Ammon's horn (tissue), 1 donor: ENCODE measurements around the gene ACOT11.
A peak's percentile ranks its signal among the peaks of the same experiment; 100 is the strongest.
"Not testable (repeated sequence)": the region's sequence is repeated elsewhere in the genome, so short reads cannot be mapped to it uniquely, and the experiment has no call there.

ENCODE experiments used
- DNase-seq: peaks from one replicate; pipeline ENCODE4 v3.0.0-alpha.2; 2016; ENCODE audit warnings: low spot score

The ACOT11 gene

GRCh38 chr1:54608566-54609230, 60.7 kb downstream of the ACOT11 start:
- DNase-seq: no peak

- DNase-seq: peak; percentile 65
Observed at GRCh38 chr1:54609301-54609921, 61.4 kb downstream of the ACOT11 start.

DNA sequence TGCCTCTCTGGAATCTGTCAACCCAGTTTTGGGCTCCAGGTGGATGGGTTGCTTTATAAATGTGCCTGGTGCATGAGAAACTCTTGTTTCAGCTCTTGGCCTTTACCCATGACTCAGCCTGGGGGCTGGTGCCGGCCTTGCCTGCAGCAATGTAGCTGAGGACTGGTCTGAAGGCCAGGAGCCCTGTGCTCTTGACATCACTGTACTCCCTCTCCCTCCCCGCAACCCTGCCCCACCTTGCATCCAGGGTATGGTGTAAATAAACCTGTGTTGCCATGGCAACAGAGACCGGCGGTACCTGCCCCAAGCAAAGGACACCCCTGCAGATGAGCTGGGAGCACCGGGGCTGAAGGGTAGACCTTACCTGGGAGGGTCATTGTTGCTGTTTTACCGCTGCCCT, 62.0 kb downstream of the ACOT11 start:
- no peak for DNase-seq

- DNase-seq: no peak
Observed at GRCh38 chr1:54610601-54611580, 62.9 kb downstream of the ACOT11 start.

DNA sequence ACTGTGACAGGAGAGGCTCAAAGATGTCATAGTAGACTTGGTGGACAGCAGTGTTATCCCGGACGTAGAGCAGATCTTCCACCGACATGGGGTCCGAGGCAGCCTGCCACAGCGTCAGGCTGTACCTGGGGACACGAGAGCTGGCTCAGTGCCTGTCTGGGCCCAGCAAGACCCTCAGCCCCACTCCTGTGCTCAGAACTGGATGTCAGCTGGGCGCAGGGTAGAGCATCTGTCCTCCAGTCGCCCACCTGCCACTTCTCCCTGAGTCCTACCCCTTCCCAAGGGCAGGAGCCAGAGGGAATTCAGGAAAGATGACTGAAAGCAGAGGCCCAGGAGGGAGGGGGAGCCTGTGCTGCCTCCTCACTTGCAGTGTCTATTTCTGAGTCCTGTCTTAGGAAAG, 63.6 kb downstream of the ACOT11 start:
- DNase-seq: no peak

DNA sequence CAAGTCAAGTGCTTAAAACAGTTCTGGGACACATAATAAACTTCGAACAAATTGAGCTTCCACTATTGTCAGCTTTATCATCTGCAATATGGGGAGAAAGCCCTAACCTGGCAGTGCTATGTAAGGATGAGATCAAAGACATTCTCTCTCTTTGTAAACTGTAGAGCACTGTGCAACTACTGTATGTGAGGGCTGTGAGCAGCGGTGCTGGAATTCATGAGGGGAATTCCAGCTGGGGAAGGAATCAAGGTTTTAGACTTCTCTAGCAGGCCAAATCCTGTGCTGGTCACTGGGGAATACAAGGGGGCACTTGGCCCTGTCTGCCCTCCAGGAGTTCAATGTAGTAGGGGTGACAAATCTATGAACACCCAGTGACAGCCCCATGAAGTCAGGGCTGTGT, 66.0 kb downstream of the ACOT11 start:
- DNase-seq: no peak

- DNase-seq: no peak
Observed at GRCh38 chr1:54614563-54614962, 66.5 kb downstream of the ACOT11 start.

- no peak for DNase-seq
Observed at GRCh38 chr1:54615531-54616279, 67.7 kb downstream of the ACOT11 start.

GRCh38 chr1:54619749-54620148, 71.7 kb downstream of the ACOT11 start:
- no peak for DNase-seq

DNA sequence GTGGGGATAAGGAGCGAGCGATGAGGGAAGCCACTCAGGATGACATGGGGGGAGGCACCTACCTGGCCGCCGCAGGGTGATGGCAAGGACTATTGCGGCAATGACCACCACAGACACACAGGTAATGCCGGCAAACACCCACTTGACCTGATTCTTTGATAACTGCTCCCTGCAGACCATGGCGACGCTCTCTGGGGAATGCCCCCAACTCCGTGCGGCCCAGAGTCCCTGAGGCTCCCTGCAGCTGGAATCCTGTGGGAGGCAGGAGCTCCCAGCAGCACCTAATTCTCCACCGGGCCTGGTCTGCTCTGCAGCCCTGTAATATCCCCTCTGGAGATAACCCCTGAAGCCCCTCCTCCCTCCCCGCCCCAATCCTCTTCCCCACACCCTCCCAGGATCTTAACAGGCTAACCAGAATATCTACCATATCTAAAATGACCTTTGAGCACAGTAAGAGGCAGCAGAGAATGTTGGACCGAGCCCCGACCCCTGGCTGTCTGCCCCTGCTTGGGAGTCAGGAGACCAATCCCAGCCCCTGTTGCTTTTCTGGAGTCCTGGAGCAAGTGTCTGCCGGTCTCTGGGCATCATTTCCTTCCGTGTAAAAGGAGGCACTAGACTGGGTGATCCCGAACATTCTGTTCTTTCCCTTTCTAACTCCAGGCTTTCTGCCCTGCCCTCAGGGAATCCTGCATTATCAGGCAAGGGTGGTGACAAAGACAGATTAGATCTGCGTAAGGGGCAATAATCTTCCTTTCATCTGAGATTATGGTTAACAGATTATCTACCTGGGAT, 75.4 kb downstream of the ACOT11 start, which contains the start of gene FAM151A:
TSS of gene FAM151A (minus strand) at position 310 of the 792 bp plus-strand sequence. CDS start at position 180, 130 bp downstream.
- no peak for DNase-seq

DNA sequence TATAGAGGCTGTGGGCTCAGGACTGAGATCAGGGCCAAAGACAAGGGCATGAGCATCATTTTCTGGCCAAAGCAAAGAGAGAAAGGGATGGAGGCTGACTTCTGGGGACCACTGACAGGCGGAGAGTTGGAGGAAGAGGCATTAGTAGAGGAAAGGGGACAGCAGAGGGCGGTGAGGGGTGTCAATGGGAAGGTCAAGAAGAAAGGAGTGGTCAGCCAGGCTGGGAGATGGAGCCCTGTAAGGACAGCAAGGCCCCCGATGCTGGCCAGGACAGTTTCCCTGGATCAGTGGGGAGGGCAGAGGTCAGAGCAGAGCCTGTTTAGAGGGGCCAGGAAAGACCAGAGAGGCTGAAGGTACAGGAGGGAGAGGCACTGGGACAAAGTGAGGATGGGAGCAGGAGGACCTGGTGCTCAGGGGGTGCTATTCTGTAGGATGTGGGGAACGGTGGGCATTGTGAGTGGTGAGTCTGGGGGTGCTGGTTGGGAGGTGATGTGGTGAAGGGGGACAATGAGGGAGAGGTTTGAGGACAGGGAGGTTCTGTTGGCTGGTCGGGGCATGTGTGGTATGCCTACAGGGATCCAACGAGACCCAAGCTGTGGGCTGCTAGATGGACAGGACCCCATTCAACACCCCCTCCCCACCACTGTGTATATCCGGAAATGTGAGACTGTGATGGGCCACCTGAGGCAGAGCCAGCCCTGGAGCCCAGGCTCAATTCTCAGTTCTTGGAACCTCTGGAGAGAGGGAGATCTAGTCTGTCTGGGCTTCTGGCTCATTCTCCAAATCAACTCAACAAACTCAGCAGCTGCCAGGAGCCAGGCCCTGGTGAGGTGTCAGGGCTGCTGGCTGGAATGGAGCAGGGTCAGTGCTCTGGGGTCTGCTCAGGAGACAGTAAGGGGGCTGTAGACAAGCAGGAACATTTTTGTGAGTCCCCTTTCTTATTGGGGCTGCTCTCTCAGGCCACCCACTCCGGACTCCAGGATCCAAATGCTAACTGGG, 76.7 kb downstream of the ACOT11 start:
- no peak for DNase-seq

DNA sequence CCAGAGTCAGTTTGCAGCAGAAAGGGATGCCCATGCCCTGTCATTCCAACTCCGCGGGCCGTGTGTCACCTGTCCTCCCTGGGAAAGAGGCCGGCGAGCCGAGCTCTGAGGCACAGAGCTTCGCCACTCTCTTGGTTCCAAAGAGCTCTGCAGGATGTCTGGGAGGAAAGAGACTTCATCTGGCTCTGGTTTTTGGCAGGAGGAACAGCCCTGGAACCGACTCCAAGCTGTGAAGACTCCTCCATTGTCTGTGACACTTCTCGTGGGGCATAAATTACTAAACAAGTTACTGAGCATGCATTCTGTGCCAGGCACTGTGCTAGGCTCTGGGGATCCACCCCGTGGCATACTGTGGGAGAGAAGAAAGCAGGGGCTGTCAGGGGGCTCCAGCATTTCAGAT, 79.2 kb downstream of the ACOT11 start:
- no peak for DNase-seq

DNA sequence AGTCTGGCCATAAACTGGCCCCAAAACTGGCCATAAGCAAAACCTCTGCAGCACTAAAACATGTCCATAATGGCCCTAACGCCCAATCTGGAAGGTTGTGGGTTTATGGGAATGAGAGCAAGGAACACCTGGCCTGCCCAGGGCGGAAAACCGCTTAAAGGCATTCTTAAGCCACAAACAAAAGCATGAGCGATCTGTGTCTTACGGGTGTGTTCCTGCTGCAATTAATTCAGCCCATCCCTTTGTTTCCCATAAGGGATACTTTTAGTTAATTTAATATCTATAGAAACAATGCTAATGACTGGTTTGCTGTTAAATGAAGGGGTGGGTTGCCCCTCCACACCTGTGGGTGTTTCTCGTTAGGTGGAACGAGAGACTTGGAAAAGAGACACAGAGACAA, 87.8 kb downstream of the ACOT11 start:
- not testable (repeated sequence) for DNase-seq

DNA sequence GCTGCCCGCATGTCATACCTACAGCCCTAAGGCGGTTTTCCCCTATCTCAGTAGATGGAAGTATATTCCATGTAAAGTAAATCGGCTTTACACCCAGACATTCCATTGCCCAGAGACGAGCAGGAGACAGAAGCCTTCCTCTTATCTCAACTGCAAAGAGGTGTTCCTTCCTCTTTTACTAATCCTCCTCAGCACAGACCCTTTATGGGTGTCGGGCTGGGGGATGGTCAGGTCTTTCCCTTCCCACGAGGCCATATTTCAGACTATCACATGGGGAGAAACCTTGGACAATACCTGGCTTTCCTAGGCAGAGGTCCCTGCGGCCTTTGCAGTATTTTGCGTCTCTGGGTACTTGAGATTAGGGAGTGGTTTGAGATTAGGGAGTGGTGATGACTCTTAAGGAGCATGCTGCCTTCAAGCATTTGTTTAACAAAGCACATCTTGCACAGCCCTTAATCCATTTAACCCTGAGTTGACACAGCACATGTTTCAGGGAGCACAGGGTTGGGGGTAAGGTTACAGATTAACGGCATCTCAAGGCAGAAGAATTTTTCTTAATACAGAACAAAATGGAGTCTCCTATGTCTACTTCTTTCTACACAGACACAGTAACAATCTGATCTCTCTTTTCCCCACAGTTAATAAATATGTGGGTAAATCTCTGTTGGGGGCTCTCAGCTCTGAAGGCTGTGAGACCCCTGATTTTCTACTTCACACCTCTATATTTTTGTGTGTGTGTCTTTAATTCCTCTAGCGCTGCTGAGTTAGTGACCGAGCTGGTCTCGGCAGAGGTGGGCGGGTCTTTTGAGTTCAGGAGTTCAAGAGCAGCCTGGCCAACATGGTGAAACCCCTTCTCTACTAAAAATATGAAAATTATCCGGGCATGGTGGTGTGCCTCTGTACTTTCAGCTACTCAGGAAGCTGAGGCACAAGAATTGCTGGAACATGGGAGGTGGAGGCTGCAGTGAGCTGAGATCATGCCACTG, 88.7 kb downstream of the ACOT11 start:
- DNase-seq: not testable (repeated sequence)

- no peak for DNase-seq
Observed at GRCh38 chr1:54640361-54640760, 92.3 kb downstream of the ACOT11 start.

- no peak for DNase-seq
Observed at GRCh38 chr1:54640863-54641836, 93.1 kb downstream of the ACOT11 start, which contains the start of gene MROH7. Gene MROH7 (plus strand): TSS chr1:54641786. CDS start chr1:54652927, 11,141 bp downstream.

- DNase-seq: no peak
Observed at GRCh38 chr1:54643736-54644135, 95.7 kb downstream of the ACOT11 start.
